Endothelial cell of hepatic sinusoid (primary cell): ENCODE data around the gene TMEM38B.
"Not testable (repeated sequence)": the region's sequence is repeated elsewhere in the genome, so short reads cannot be mapped to it uniquely, and the experiment has no call there.

Experiments used
- in situ Hi-C: cut with HindIII; loops from 2 replicates; pipeline ENCODE4 v1.10.0; 2017; ENCODE audit warnings: low sequenced_read_pairs

TMEM38B gene

DNA sequence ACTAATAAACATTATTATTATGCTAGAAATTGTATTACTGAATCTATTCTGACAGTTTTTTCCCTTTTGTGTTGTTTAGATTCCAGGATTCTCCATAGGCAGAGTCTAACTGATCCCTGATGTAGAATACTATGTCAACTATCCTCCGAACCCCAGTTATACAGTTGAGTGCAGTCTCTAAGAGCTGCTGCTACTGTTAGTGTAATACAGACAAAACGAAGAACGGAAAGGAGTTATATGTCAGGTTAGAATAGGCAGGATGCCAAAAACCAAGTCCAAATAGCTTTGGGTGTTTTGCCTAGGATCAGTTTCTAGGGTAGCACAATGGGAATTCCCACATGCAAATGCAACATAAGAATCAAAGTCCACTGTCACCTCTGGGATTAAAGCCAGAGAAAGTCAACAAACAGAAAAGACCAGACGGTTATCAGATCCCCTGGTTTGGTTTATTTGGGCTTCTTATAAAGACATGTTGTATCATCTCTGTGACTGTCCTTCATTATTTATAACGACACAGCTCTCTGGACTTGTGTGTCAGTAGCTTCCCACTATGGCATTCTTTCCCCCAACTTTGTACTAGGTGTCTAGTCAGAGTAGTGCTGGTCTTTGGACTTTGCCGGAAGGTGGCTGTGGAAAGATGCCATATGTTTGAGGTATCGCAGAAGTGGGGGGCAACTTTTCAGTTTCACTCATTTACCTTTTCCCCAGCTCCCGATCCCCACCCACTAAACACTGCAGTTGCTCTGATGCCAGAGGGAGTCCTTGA lies 14.9 kb upstream of the TMEM38B start:
- in situ Hi-C loops = no loop called here

DNA sequence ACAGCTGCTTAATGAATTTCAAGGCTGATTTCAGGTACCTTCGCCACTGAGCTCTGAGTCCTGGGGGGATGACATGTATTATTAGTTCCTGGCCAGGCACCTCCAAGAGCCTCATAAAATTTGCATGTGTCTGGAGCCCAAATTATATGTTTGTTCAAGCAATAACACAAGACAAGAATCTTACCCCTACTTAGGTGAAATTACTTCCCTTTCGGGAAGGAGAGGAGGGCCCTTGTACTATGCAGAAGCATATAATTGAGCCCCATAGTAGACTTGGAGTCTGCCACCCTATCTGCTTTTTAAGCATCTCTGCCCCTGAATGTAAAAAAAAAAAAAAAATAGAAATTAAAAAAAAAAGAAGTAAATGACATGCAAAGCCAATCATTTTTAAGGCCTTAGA lies 13.0 kb upstream of the TMEM38B start:
- in situ Hi-C loops = no loop called here

GRCh38 chr9:105681724-105682123 lies 12.6 kb upstream of the TMEM38B start:
- in situ Hi-C loops = no loop called here

DNA sequence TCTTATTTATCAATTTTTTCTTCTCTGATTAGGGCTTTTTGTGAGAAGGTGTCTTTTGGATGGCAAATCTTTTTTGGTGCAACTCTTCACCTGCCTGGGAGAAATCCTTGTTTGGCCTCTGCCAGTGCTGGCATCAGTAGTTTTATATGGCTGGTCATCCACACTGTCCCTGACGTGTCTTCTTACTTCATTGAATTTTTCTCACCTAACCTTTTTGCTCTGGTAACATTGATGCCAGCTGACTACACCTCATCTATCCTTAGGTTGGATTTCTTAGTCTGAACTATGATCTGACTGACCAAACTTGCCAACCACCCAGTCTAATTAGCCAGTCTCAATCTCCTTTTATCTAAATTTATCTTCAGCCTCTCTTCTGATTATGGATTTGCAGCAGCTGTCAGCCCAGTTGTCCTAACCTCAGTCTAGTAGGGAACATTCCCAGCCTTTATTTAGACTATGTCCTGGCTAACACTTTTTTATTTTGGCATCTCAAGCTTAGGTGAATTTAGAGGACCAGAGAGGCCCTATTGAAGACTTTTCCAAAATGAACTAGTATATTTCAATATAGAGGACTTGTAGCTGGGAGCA lies 10.6 kb upstream of the TMEM38B start:
- in situ Hi-C loops = no loop called here

GRCh38 chr9:105686936-105687335 lies 7.4 kb upstream of the TMEM38B start:
- in situ Hi-C loops = no loop called here

- in situ Hi-C loops = no loop called here
Measured at GRCh38 chr9:105690742-105691141, 3.6 kb upstream of the TMEM38B start.

- in situ Hi-C loops = no loop called here
Measured at GRCh38 chr9:105693435-105694189, 729 bp upstream of the TMEM38B start.

- in situ Hi-C loops = no loop called here
Measured at GRCh38 chr9:105694848-105695581, 674 bp downstream of the TMEM38B start.

- in situ Hi-C loops = no loop called here
Measured at GRCh38 chr9:105696219-105696793, 2.0 kb downstream of the TMEM38B start.

DNA sequence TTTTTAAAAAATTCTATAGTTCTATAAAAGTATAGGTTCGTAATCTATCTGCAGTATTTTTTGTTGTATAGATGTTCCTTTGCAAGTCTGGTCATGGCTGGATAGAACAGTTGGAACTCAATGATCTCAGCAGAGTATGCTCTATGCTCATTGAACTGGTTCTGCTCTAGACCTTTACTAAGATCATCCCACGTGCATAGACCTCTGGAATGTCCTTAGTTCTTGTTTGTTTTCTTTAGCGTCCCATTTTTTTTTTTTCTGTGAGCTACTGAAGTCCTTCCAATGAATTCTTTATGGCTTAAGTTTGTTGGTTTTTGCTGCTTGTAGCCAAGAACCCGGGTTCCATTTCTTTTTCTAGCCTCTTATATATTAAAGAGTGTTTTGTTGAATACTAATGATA lies 3.5 kb downstream of the TMEM38B start:
- in situ Hi-C loops = no loop called here

DNA sequence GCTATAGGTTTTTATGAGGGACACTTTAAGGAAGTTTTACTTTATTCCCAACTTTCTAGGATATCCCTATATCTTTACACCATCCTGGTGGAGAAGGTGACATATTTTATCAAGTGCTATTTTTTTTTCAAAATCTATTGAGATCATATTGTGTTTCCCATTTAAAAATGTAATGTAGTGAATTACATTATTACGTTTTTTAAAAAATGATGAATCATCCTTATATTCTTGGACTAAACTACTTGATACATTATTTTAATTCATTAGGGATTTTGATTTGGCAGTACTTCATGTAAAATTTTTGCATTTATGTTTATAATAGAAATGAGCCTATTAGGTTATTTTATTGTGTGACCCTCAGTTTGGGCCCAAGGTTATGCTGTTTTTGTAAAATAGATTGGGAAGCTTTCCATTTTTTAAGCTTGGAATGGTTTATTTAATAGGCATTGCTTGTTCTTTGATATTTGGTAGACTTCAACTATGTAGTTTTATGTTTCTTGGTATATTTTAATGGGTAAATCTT lies 4.1 kb downstream of the TMEM38B start:
- in situ Hi-C loops = no loop called here

GRCh38 chr9:105700668-105701067 lies 6.3 kb downstream of the TMEM38B start:
- in situ Hi-C loops = no loop called here

- in situ Hi-C loops = no loop called here
Measured at GRCh38 chr9:105701145-105701544, 6.8 kb downstream of the TMEM38B start.

DNA sequence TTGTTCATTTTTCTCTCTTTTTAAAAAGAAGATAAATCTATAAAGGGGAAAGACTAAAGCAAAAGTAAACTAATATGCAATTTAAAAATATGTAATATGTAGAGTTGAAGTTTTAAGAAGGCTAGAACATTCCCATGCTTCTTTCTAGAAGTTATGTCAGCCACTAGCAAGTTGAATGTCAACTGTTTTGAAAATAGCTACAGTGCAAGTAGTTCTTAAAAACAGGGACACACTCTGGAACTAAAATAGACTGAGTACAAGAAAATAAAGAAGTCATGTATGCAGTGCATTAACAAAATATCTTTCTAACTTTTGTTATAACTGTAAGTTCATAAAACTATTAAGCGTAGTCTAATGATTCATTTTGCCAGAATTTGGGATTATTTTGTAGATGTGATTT lies 7.9 kb downstream of the TMEM38B start:
- in situ Hi-C loops = no loop called here

- in situ Hi-C loops = not testable (repeated sequence)
Measured at GRCh38 chr9:105703638-105704037, 9.3 kb downstream of the TMEM38B start.

DNA sequence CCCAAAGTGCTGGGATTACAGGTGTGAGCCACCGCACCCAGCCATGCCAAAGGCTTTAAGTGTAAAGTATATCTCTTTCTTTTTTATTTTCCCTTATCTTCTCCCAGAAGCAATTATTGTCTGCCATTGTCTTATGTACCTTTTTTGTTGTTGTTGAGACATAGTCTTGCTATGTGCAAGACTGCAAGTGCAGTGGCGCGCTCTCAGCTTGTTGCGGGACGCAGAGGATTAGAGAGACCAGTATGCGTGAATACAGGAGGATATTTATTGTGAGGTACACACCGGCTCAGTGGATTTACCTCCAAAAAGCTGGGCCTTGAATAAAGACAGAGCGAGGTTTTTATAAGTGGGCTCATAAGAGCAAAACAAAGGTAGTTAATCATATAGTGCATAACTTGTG lies 11.8 kb downstream of the TMEM38B start:
- in situ Hi-C loops = no loop called here

GRCh38 chr9:105708405-105708804 lies 14.1 kb downstream of the TMEM38B start:
- in situ Hi-C loops = no loop called here

DNA sequence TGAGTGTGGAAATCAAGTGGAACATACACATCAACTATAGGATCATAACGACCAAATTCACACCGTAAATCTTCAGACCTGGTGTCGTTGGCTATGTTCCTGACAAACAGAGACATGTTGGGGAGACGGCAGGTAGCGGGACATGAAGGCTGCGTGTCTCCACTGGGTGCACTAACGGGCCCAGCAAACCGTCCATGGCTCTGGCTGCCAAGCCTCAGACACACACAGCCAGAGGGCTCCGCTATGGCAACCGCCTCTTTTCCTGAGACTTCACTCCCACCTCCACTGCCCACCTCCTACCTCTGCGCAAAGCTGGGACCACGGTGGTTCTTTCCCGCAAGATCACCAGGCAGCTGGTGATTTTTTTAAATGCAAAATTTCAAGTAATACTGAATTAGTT lies 16.3 kb downstream of the TMEM38B start:
- in situ Hi-C loops = loop anchor here (5.0 kb wide), 1 partner anchor 43 kb away; no protein-coding TSS in a partner anchor

DNA sequence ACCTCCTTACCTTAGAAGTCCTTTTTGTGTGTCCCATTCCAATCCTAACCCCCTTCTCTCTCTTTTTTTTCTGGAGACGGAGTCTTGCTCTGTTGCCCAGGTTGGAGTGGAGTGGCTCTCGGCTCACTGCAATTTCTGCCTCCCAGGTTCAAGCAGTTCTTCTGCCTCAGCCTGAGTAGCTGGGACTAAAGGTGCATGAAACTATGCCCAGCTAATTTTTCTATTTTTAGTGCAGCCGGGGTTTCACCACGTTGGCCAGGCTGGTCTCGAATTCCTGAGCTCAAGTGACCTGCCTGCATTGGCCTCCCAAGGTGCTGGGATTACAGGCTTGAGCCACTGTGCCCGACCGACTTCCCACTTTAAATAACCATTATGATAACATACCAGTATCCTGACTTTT lies 17.5 kb downstream of the TMEM38B start:
- in situ Hi-C loops = loop anchor here (5.0 kb wide), 1 partner anchor 45 kb away; no protein-coding TSS in a partner anchor

DNA sequence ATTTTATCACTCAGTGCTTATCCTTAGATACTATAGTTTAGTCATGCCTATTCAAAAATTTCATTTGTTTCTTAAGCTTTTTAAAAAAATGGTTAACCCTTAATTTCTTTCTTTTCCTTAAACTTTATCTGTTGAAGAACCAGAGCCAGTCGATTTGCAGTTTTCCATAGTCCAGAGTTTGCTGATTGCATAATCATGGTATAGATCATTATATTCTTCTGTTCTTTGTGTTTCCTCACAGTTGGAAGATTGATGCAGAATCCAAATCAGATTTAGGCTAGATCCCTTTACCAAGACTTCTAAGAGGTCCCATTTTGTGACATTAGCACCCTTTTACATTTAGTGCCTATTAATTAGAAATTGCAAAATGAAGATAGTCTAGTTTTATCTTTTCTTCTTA lies 18.0 kb downstream of the TMEM38B start:
- in situ Hi-C loops = loop anchor here (5.0 kb wide), 1 partner anchor 45 kb away; no protein-coding TSS in a partner anchor
